DOHH2 (cell line): ENCODE results near the gene FAM83F.

ENCODE experiments used
- H3F3A ChIP-seq: fragments of 200-600 bp; sonication (generic), shearing (Covaris generic); 2 replicates; pipeline ENCODE4 v1.6.0; 2016; ENCODE audit warnings: antibody characterized with exemption, mild to moderate bottlenecking; ENCODE audit not compliant: control insufficient read depth, insufficient read depth
- H3K27ac ChIP-seq: fragments of 200-600 bp; sonication (generic); 2 replicates; pipeline ENCODE4 v1.5.1; 2014; ENCODE audit warnings: low read depth, mild to moderate bottlenecking, low read length, moderate library complexity
- H3K27me3 ChIP-seq: fragments of 200-600 bp; sonication (generic); 2 replicates; pipeline ENCODE4 v1.6.1; 2014; ENCODE audit warnings: mild to moderate bottlenecking, low read length, mixed read lengths; ENCODE audit not compliant: control insufficient read depth
- H3K36me3 ChIP-seq: fragments of 200-600 bp; sonication (generic); 2 replicates; pipeline ENCODE4 v1.6.1; 2014; ENCODE audit warnings: mild to moderate bottlenecking, low read length, moderate library complexity, mixed read lengths; ENCODE audit not compliant: control insufficient read depth
- H3K4me1 ChIP-seq: fragments of 200-600 bp; sonication (generic); 2 replicates; pipeline ENCODE4 v1.6.1; 2014; ENCODE audit warnings: mild to moderate bottlenecking, low read length, mixed read lengths; ENCODE audit not compliant: control insufficient read depth
- H3K4me2 ChIP-seq: fragments of 200-600 bp; sonication (generic); 2 replicates; pipeline ENCODE4 v1.6.0; 2014; ENCODE audit warnings: mild to moderate bottlenecking, low read length, moderate library complexity
- H3K4me3 ChIP-seq: fragments of 200-600 bp; sonication (generic); 2 replicates; pipeline ENCODE4 v1.5.1; 2014; ENCODE audit warnings: mild to moderate bottlenecking, low read length, mixed read lengths
- H3K79me2 ChIP-seq: fragments of 200-600 bp; sonication (generic); 2 replicates; pipeline ENCODE4 v1.6.1; 2014; ENCODE audit warnings: mild to moderate bottlenecking, low read length, mixed read lengths; ENCODE audit not compliant: control insufficient read depth
- H3K9me2 ChIP-seq: fragments of 200-600 bp; sonication (generic); replicated peaks from 2 replicates; pipeline ENCODE4 v1.6.1; 2014; ENCODE audit warnings: mild to moderate bottlenecking, low read length, mixed read lengths; ENCODE audit not compliant: control insufficient read depth
- H3K9me3 ChIP-seq: fragments of 200-600 bp; sonication (generic); 2 replicates; pipeline ENCODE4 v1.6.1; 2014; ENCODE audit warnings: antibody characterized with exemption, low read length, mixed read lengths; ENCODE audit not compliant: control insufficient read depth, insufficient read depth
- H4K20me1 ChIP-seq: fragments of 200-600 bp; sonication (generic); 2 replicates; pipeline ENCODE4 v1.6.0; 2014; ENCODE audit warnings: low read depth, mild to moderate bottlenecking, antibody characterized with exemption, low read length, moderate library complexity; ENCODE audit not compliant: control insufficient read depth, insufficient read depth
- CTCF ChIP-seq: fragments of 200-600 bp; sonication (generic); IDR thresholded peaks from one replicate; pipeline ENCODE4 v1.5.1; 2014; ENCODE audit warnings: antibody characterized with exemption, mild to moderate bottlenecking, low read depth, low read length; ENCODE audit not compliant: poor library complexity, severe bottlenecking
- EZH2phosphoT487 ChIP-seq: fragments of 200-600 bp; sonication (generic); IDR thresholded peaks from 2 replicates; pipeline ENCODE4 v1.6.1; 2017; ENCODE audit warnings: borderline replicate concordance, mild to moderate bottlenecking, antibody characterized with exemption, low read length, moderate library complexity, mixed read lengths

The FAM83F gene

GRCh38 chr22:40070701-40071100 lies 75.9 kb downstream of the FAM83F start:
- Histone ChIP-seq H4K20me1 (no peaks in the 10 kb centered on the region; the same call in 1 of the 2 replicates), H3K9me3 (no peaks in the 10 kb centered on the region), H3K9me2 (no peaks in the 10 kb centered on the region), H3K27ac (no peak overlapping the region), H3K27me3 (no peaks in the 10 kb centered on the region), H3K4me1 (peaks cover 6% of the 10 kb centered on the region), H3K36me3 (no peaks in the 10 kb centered on the region), H3K4me3 (no peak overlapping the region), H3K4me2 (no peak overlapping the region), H3F3A (no peaks in the 10 kb centered on the region), H3K79me2 (peaks cover 77% of the 10 kb centered on the region)
- no peak for TF ChIP-seq CTCF
- TF ChIP-seq EZH2phosphoT487 = no peak

GRCh38 chr22:40071720-40072119 lies 77.0 kb downstream of the FAM83F start:
- Histone ChIP-seq H3K79me2 (peaks cover 76% of the 10 kb centered on the region), H3F3A (no peaks in the 10 kb centered on the region), H3K4me3 (no peak overlapping the region), H3K4me1 (peaks cover 8% of the 10 kb centered on the region), H3K36me3 (no peaks in the 10 kb centered on the region), H3K27ac (no peak overlapping the region), H3K27me3 (no peaks in the 10 kb centered on the region), H3K9me3 (no peaks in the 10 kb centered on the region), H4K20me1 (no peaks in the 10 kb centered on the region), H3K9me2 (no peaks in the 10 kb centered on the region), H3K4me2 (no peak overlapping the region)
- TF ChIP-seq CTCF (no peak), EZH2phosphoT487 (no peak)

GRCh38 chr22:40076702-40077645 lies 82.2 kb downstream of the FAM83F start:
- H3K27me3 ChIP-seq = no peaks in the 10 kb centered on the region
- H3K36me3 ChIP-seq = no peaks in the 10 kb centered on the region
- no peaks in the 10 kb centered on the region for H3F3A ChIP-seq
- H3K9me3 ChIP-seq = no peaks in the 10 kb centered on the region
- H3K9me2 ChIP-seq = no peaks in the 10 kb centered on the region
- H3K4me1 ChIP-seq = 0 out of 2 replicates have a peak, but pooled peaks cover 7% of the 10 kb centered on the region
- no peak overlapping the region for H3K4me3 ChIP-seq
- no peak overlapping the region for H3K27ac ChIP-seq
- no peak overlapping the region for H3K4me2 ChIP-seq
- TF ChIP-seq CTCF (no peak), EZH2phosphoT487 (no peak)
- peaks cover 59% of the 10 kb centered on the region for H3K79me2 ChIP-seq
- H4K20me1 ChIP-seq = no peaks in the 10 kb centered on the region
